H1 (cell line): ENCODE measurements around the gene ATF7. TPM values are rescaled to one million over a fixed set of nuclear protein-coding genes. Genes with fewer than 3 reads are reported as not detected.

Experiments
- CTCF ChIA-PET: fragments of 300-600 bp; sonication (Branson Sonifier 250); formaldehyde crosslinking; loops from one replicate; lab custom pipeline; 2021; ENCODE audit not compliant: partially characterized antibody; lab: Charles Lee
- POLR2A ChIA-PET: fragments of 300-600 bp; sonication (Branson Sonifier 250); formaldehyde crosslinking; loops from one replicate; lab custom pipeline; 2021; ENCODE audit warnings: inconsistent platforms; ENCODE audit not compliant: partially characterized antibody; lab: Charles Lee
- DNase-seq, 2 experiments: peaks; one replicate each; pipeline versions ENCODE4 v3.0.0 to v3.0.0-alpha.2; 2010 to 2022; ENCODE audit warnings: low spot score in 2 of 2, low read depth in 1 of 2, mixed read lengths in 1 of 2
- FAIRE-seq: peaks from 2 replicates; lab custom pipeline; 2011; peaks lifted over from hg19 to GRCh38; lab: Jason Lieb, UNC
- H2AFZ ChIP-seq: 2 replicates; pipeline ENCODE4 v1.8.1; 2012; ENCODE audit warnings: low read length, inconsistent platforms
- H2AK5ac ChIP-seq: 2 replicates; pipeline ENCODE4 v1.6.1; 2013; ENCODE audit warnings: low read depth, low read length
- H2BK120ac ChIP-seq: replicated peaks from 2 replicates; pipeline ENCODE3; 2013; ENCODE audit warnings: low read depth, low read length, inconsistent platforms
- H2BK12ac ChIP-seq: 2 replicates; pipeline ENCODE4 v1.6.1; 2013; ENCODE audit warnings: low read depth, low read length
- H2BK15ac ChIP-seq: 2 replicates; pipeline ENCODE4 v1.6.1; 2013; ENCODE audit warnings: low read length
- H2BK20ac ChIP-seq: 2 replicates; pipeline ENCODE4 v1.6.1; 2013; ENCODE audit warnings: low read length
- H2BK5ac ChIP-seq: 2 replicates; pipeline ENCODE4 v1.6.1; 2013; ENCODE audit warnings: low read depth, low read length
- H3K14ac ChIP-seq: 2 replicates; pipeline ENCODE4 v1.6.1; 2013; ENCODE audit warnings: inconsistent platforms; ENCODE audit not compliant: insufficient read length
- H3K18ac ChIP-seq: 2 replicates; pipeline ENCODE4 v1.6.1; 2013; ENCODE audit warnings: low read length; ENCODE audit errors: extremely low read depth
- H3K23ac ChIP-seq: 2 replicates; pipeline ENCODE4 v1.6.1; 2013; ENCODE audit warnings: inconsistent platforms; ENCODE audit not compliant: insufficient read length
- H3K23me2 ChIP-seq: 2 replicates; pipeline ENCODE4 v1.6.1; 2013; ENCODE audit warnings: low read depth, low read length
- H3K27ac ChIP-seq: 2 replicates; pipeline ENCODE4 v1.6.1; 2011; ENCODE audit warnings: low read depth, low read length, inconsistent platforms
- H3K27me3 ChIP-seq, 4 experiments: replicated peaks in 1 of 4; 1 replicate in 1 of 4; 2 replicates in 3 of 4; pipeline versions ENCODE4 v1.6.1 to v1.8.1; 2011 to 2013; ENCODE audit warnings: low read length in 3 of 4, mild to moderate bottlenecking in 3 of 4, inconsistent platforms in 2 of 4, mixed read lengths in 2 of 4, moderate library complexity in 1 of 4; ENCODE audit not compliant: control insufficient read depth in 3 of 4, insufficient read depth in 3 of 4; ENCODE audit errors: extremely low read depth in 1 of 4
- H3K36me3 ChIP-seq, 4 experiments: 2 replicates each; pipeline versions ENCODE4 v1.6.1 to v1.8.1; 2011 to 2013; ENCODE audit warnings: mild to moderate bottlenecking in 4 of 4, low read length in 3 of 4, moderate library complexity in 2 of 4, control low read depth in 1 of 4, inconsistent platforms in 1 of 4; ENCODE audit not compliant: insufficient read depth in 4 of 4, control insufficient read depth in 2 of 4
- H3K4ac ChIP-seq: replicated peaks from 2 replicates; pipeline ENCODE3; 2013; ENCODE audit warnings: low read length, low read depth, mixed read lengths, inconsistent platforms; ENCODE audit not compliant: insufficient read length
- H3K4me1 ChIP-seq, 4 experiments: replicated peaks in 1 of 4; 1 replicate in 1 of 4; 2 replicates in 3 of 4; pipeline versions ENCODE4 v1.6.1 to v1.8.1; 2011 to 2013; ENCODE audit warnings: low read length in 3 of 4, inconsistent platforms in 2 of 4, mixed read lengths in 1 of 4; ENCODE audit not compliant: insufficient read depth in 4 of 4, control insufficient read depth in 3 of 4
- H3K4me2 ChIP-seq, 2 experiments: 2 replicates each; pipeline versions ENCODE4 v1.6.1 to v1.8.1; 2011 to 2013; ENCODE audit warnings: low read depth in 2 of 2, low read length in 2 of 2, control low read depth in 1 of 2, inconsistent platforms in 1 of 2, mild to moderate bottlenecking in 1 of 2; ENCODE audit not compliant: insufficient read depth in 1 of 2
- H3K4me3 ChIP-seq, 4 experiments: fragments of 200-600, 300-600 bp in 1 of 4; sonication (generic), shearing (Covaris generic), sonication (Bioruptor Twin) in 1 of 4; 2 replicates each; pipeline versions ENCODE4 v1.5.1 to v1.8.1; 2011 to 2016; ENCODE audit warnings: low read length in 4 of 4, low read depth in 3 of 4, control low read depth in 2 of 4, inconsistent platforms in 2 of 4, mild to moderate bottlenecking in 2 of 4, mixed read lengths in 1 of 4, moderate library complexity in 1 of 4; ENCODE audit not compliant: insufficient read depth in 2 of 4; ENCODE audit errors: extremely low read depth in 1 of 4
- H3K56ac ChIP-seq: replicated peaks from 2 replicates; pipeline ENCODE3; 2013; ENCODE audit warnings: low read depth, mild to moderate bottlenecking, mixed read lengths, low read length, inconsistent platforms; ENCODE audit not compliant: insufficient read length
- H3K79me1 ChIP-seq: 2 replicates; pipeline ENCODE4 v1.6.1; 2013; ENCODE audit warnings: low read depth, low read length, control low read depth
- H3K79me2 ChIP-seq, 2 experiments: 2 replicates each; pipeline versions ENCODE4 v1.6.1 to v1.8.1; 2012 to 2013; ENCODE audit warnings: low read length in 2 of 2, mild to moderate bottlenecking in 2 of 2, inconsistent platforms in 1 of 2; ENCODE audit not compliant: insufficient read depth in 2 of 2, control insufficient read depth in 1 of 2
- H3K9ac ChIP-seq, 4 experiments: replicated peaks in 1 of 4; 1 replicate in 1 of 4; 2 replicates in 3 of 4; pipeline versions ENCODE4 v1.6.1 to v1.8.1; 2011 to 2013; ENCODE audit warnings: low read depth in 3 of 4, low read length in 3 of 4, control low read depth in 2 of 4, mild to moderate bottlenecking in 2 of 4, moderate library complexity in 2 of 4, inconsistent platforms in 1 of 4; ENCODE audit errors: extremely low read depth in 1 of 4
- H3K9me3 ChIP-seq, 2 experiments: 2 replicates each; pipeline versions ENCODE4 v1.6.1 to v1.8.1; 2012 to 2013; ENCODE audit warnings: mild to moderate bottlenecking in 2 of 2, moderate library complexity in 2 of 2, control low read depth in 1 of 2, inconsistent platforms in 1 of 2, low read depth in 1 of 2, low read length in 1 of 2, mixed read lengths in 1 of 2; ENCODE audit not compliant: insufficient read depth in 2 of 2
- H4K20me1 ChIP-seq, 2 experiments: replicated peaks in 1 of 2; 2 replicates each; pipeline versions ENCODE3 to v1.8.1; 2011 to 2013; ENCODE audit warnings: inconsistent platforms in 2 of 2, low read length in 2 of 2, mild to moderate bottlenecking in 1 of 2; ENCODE audit not compliant: insufficient read depth in 2 of 2, control insufficient read depth in 1 of 2
- H4K5ac ChIP-seq: 2 replicates; pipeline ENCODE4 v1.6.1; 2013; ENCODE audit warnings: low read length, low read depth, mixed read lengths, inconsistent platforms; ENCODE audit not compliant: insufficient read length
- H4K8ac ChIP-seq: 2 replicates; pipeline ENCODE4 v1.8.0; 2013; ENCODE audit warnings: mild to moderate bottlenecking, moderate library complexity, low read length, inconsistent platforms; ENCODE audit not compliant: insufficient read depth; ENCODE audit errors: extremely low read depth
- H4K91ac ChIP-seq: replicated peaks from 2 replicates; pipeline ENCODE3; 2013; ENCODE audit warnings: low read length, mixed read lengths, inconsistent platforms; ENCODE audit not compliant: insufficient read length
- BRCA1 ChIP-seq: IDR thresholded peaks from 2 replicates; pipeline ENCODE4 v1.6.1; 2012; ENCODE audit warnings: low read depth, low read length, improper control_type of control experiment
- E2F6 ChIP-seq: IDR thresholded peaks from 2 replicates; pipeline ENCODE4 v1.6.1; 2012; ENCODE audit warnings: inconsistent platforms
- POLR2A ChIP-seq, 2 experiments: IDR thresholded peaks; 1 replicate in 1 of 2; 2 replicates in 1 of 2; pipeline ENCODE4 v1.6.1; 2011; ENCODE audit warnings: low read depth in 2 of 2, low read length in 2 of 2, mild to moderate bottlenecking in 2 of 2; ENCODE audit errors: control extremely low read depth in 1 of 2
- RAD21 ChIP-seq, 2 experiments: IDR thresholded peaks in 1 of 2; conservative IDR thresholded peaks in 1 of 2; 2 replicates each; pipeline ENCODE4 v1.6.1; 2011; ENCODE audit warnings: low read depth in 2 of 2, low read length in 2 of 2, improper control_type of control experiment in 1 of 2, inconsistent platforms in 1 of 2, mild to moderate bottlenecking in 1 of 2, moderate library complexity in 1 of 2
- RBBP5 ChIP-seq: IDR thresholded peaks from 2 replicates; pipeline ENCODE4 v1.7.1; 2012; ENCODE audit warnings: low read depth, mild to moderate bottlenecking, inconsistent platforms, low read length, moderate library complexity, borderline replicate concordance
- RNF2 ChIP-seq: fragments of 200-900, 300-1000 bp; sonication (generic); IDR thresholded peaks from 2 replicates; pipeline ENCODE4 v1.7.1; 2016; ENCODE audit warnings: borderline replicate concordance, low read depth, mild to moderate bottlenecking, antibody characterized with exemption, low read length; ENCODE audit not compliant: poor library complexity, severe bottlenecking; ENCODE audit errors: missing control alignments
- SUZ12 ChIP-seq: fragments of 200-600 bp; sonication (generic); IDR thresholded peaks from 2 replicates; pipeline ENCODE4 v1.6.1; 2012; ENCODE audit warnings: mild to moderate bottlenecking, inconsistent platforms, low read length, moderate library complexity, mixed read lengths
- WGBS, 2 experiments: shearing (Covaris generic) in 1 of 2; methylation state at CpG; one replicate each; pipeline versions ENCODE4 v1.1.6 to v1.1.7; 2013 to 2015; ENCODE audit warnings: low lambda C conversion rate in 2 of 2, mixed read lengths in 2 of 2, inconsistent platforms in 1 of 2, low coverage in 1 of 2, missing lambda C conversion rate in 1 of 2; ENCODE audit not compliant: insufficient replicate concordance in 2 of 2, insufficient coverage in 1 of 2, insufficient read length in 1 of 2; ENCODE audit errors: extremely low coverage in 1 of 2, missing lambda C conversion rate in 1 of 2; 5-methylcytosine and 5-hydroxymethylcytosine counted together
- polyA plus RNA-seq, 7 experiments: library from polyadenylated mRNA; depleted of rRNA in 3 of 7; stranded (reverse) in 5 of 7; unstranded in 2 of 7; fragments of >200 nt in 5 of 7; fragments of 200-250 nt in 2 of 7; gene quantifications; 1 replicate in 5 of 7; 2 replicates in 1 of 7; 4 replicates in 1 of 7; pipeline versions ENCODE4 v1.2.1 to v1.2.3, GENCODE V29; 2011 to 2013; ENCODE audit warnings: missing spikeins in 2 of 7, mixed read lengths in 2 of 7
- total RNA-seq: library from RNA; stranded (reverse); fragmentation: NEBNext Ultra II Directional; extraction: Animal tissue kit (Norgen Biotek cat#: 25700); gene quantifications from 2 replicates; pipeline ENCODE4 v1.2.1, GENCODE V29; 2021
- TF ChIP-seq, protein P1 (sequence below): IDR thresholded peaks from 2 replicates; pipeline ENCODE4 v1.6.1; 2012; ENCODE audit warnings: low read length, inconsistent platforms

Gene ATF7
- total and polyA plus RNA-seq, 2 of the 8 experiments (the other 6 are each of a cell fraction or from before 2014, with no cell fraction given), result 10.1 to 16.6 TPM

- Histone ChIP-seq H2BK5ac (no peak overlapping the region), H3K4me1 (peaks cover 0 to 9% (median 7%) of the 10 kb centered on the region in 4 experiments; a peak in 6 of 7 replicates), H3K4me3 (no peak overlapping the region), H3K9me3 (no peaks in the 10 kb centered on the region), H4K8ac (no peak overlapping the region), H3K23me2 (peaks cover 5% of the 10 kb centered on the region), H2BK12ac (no peak overlapping the region), H2BK15ac (no peak overlapping the region), H2BK120ac (no peak overlapping the region), H4K5ac (no peak overlapping the region), H3K27me3 (no peaks in the 10 kb centered on the region), H4K91ac (no peak overlapping the region), H3K9ac (no peak overlapping the region), H3K4ac (no peak overlapping the region), H3K36me3 (peaks cover 9 to 23% (median 14%) of the 10 kb centered on the region in 4 experiments; a peak in 7 of 8 replicates), H3K27ac (no peak overlapping the region), H2AFZ (no peak overlapping the region), H3K79me1 (peaks cover 8% of the 10 kb centered on the region), H3K79me2 (peaks cover 0 to 12% of the 10 kb centered on the region in 2 experiments; a peak in 2 of 4 replicates), H3K4me2 (no peak overlapping the region), H2AK5ac (no peak overlapping the region), H3K18ac (no peak overlapping the region), H3K23ac (no peak overlapping the region), H3K14ac (no peak overlapping the region), H4K20me1 (peaks cover 0 to 4% of the 10 kb centered on the region in 2 experiments), H3K56ac (no peak overlapping the region), H2BK20ac (no peak overlapping the region)
- FAIRE-seq, result no peak
- POLR2A ChIA-PET, result interaction anchor here (2.0 to 67.0 kb wide), 2 partner anchors 10 to 38 kb away, joined by 10 to 3397 read pairs; partner anchors contain the start of genes PCBP2 and PRR13
- CTCF ChIA-PET, result interaction anchor here (0.6 to 3.9 kb wide), 6 partner anchors 12 to 184 kb away, joined by 3 to 10 read pairs (median 4); partner anchors contain the start of gene AAAS
- no peak for DNase-seq
- 92% methylated on average over 17 of the region's 19 CpGs; no CpG with 5 or more reads in 1 of the 2 experiments for WGBS, 2 experiments
- TF ChIP-seq BRCA1 (no peak), RNF2 (no peak), RAD21 (IDR thresholded peaks at IDR 0.05 in 1 of 2, conservative IDR thresholded peaks at IDR 0.05 in 1 of 2; ENCODE audit: low read depth in 2 of 2, low read length in 2 of 2) (no peak), SUZ12 (no peak), POLR2A (IDR thresholded peaks at IDR 0.05; ENCODE audit: control extremely low read depth in 1 of 2, low read depth in 2 of 2, low read length in 2 of 2) (no peak), E2F6 (no peak), RBBP5 (no peak)
- TF ChIP-seq, protein P1, sequence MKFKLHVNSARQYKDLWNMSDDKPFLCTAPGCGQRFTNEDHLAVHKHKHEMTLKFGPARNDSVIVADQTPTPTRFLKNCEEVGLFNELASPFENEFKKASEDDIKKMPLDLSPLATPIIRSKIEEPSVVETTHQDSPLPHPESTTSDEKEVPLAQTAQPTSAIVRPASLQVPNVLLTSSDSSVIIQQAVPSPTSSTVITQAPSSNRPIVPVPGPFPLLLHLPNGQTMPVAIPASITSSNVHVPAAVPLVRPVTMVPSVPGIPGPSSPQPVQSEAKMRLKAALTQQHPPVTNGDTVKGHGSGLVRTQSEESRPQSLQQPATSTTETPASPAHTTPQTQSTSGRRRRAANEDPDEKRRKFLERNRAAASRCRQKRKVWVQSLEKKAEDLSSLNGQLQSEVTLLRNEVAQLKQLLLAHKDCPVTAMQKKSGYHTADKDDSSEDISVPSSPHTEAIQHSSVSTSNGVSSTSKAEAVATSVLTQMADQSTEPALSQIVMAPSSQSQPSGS, result no peak
Observed at GRCh38 chr12:53505555-53506449, 120.4 kb downstream of the ATF7 start.
